Astrocyte (in vitro differentiated cells and primary cell): ENCODE measurements around the gene MPP3.

Experiments used
- CTCF ChIP-seq: IDR thresholded peaks from 2 replicates; pipeline ENCODE4 v1.5.1; 2011; ENCODE audit warnings: low read depth, mild to moderate bottlenecking, inconsistent platforms, low read length, moderate library complexity; ENCODE audit not compliant: insufficient read depth
- EZH2 ChIP-seq: IDR thresholded peaks from 2 replicates; pipeline ENCODE4 v1.6.1; 2012; ENCODE audit warnings: mild to moderate bottlenecking, low read length, inconsistent platforms; ENCODE audit not compliant: insufficient read depth

GRCh38 chr17:43861960-43862359, 29.0 kb upstream of the MPP3 start:
- TF ChIP-seq CTCF (no peak), EZH2 (no peak)
